Liver (tissue), 3 donors: Measurements from ENCODE around the gene ILDR2.

Experiments used
- EGR1 ChIP-seq, 2 donors: IDR thresholded peaks; 2 replicates each; pipeline ENCODE4 v1.6.1; 2016 to 2018; ENCODE audit warnings: antibody characterized with exemption in 2 of 2, low read depth in 2 of 2
- FOXA1 ChIP-seq: IDR thresholded peaks from 2 replicates; pipeline ENCODE4 v1.6.1; 2016; ENCODE audit warnings: antibody characterized with exemption
- GABPA ChIP-seq, 2 donors: IDR thresholded peaks in 1 of 2; conservative IDR thresholded peaks in 1 of 2; 2 replicates each; pipeline ENCODE4 v1.6.1; 2016; ENCODE audit warnings: antibody characterized with exemption in 2 of 2, mild to moderate bottlenecking in 1 of 2, moderate library complexity in 1 of 2
- JUND ChIP-seq, 2 donors: IDR thresholded peaks; 2 replicates each; pipeline ENCODE4 v1.6.1; 2016; ENCODE audit warnings: antibody characterized with exemption in 2 of 2
- NR2F2 ChIP-seq: IDR thresholded peaks from 2 replicates; pipeline ENCODE4 v1.6.1; 2016; ENCODE audit warnings: antibody characterized with exemption
- SP1 ChIP-seq: IDR thresholded peaks from 2 replicates; pipeline ENCODE4 v1.6.1; 2018; ENCODE audit warnings: antibody characterized with exemption, mild to moderate bottlenecking
- YY1 ChIP-seq: IDR thresholded peaks from 2 replicates; pipeline ENCODE4 v1.6.1; 2016; ENCODE audit warnings: antibody characterized with exemption, mild to moderate bottlenecking
- TF ChIP-seq, protein P1 (sequence below): fragments of 150-350 bp; IDR thresholded peaks from 2 replicates; pipeline ENCODE4 v1.5.1; 2017; ENCODE audit warnings: improper control_type of control experiment, low read depth, low read length; ENCODE audit not compliant: missing input control
- TF ChIP-seq, protein P2 (sequence below): IDR thresholded peaks from 2 replicates; pipeline ENCODE4 v1.6.1; 2016; ENCODE audit warnings: antibody characterized with exemption
- TF ChIP-seq, protein P3 (sequence below): IDR thresholded peaks from 2 replicates; pipeline ENCODE4 v1.6.1; 2016; ENCODE audit warnings: antibody characterized with exemption
- TF ChIP-seq, protein P4 (sequence below): IDR thresholded peaks from 2 replicates; pipeline ENCODE4 v1.6.1; 2016; ENCODE audit warnings: antibody characterized with exemption, mild to moderate bottlenecking
- TF ChIP-seq, protein P5 (sequence below): IDR thresholded peaks from 2 replicates; pipeline ENCODE4 v1.6.1; 2016; ENCODE audit warnings: antibody characterized with exemption
- donor health status: healthy.
- donor health status: healthy.

- TF ChIP-seq, protein P1, sequence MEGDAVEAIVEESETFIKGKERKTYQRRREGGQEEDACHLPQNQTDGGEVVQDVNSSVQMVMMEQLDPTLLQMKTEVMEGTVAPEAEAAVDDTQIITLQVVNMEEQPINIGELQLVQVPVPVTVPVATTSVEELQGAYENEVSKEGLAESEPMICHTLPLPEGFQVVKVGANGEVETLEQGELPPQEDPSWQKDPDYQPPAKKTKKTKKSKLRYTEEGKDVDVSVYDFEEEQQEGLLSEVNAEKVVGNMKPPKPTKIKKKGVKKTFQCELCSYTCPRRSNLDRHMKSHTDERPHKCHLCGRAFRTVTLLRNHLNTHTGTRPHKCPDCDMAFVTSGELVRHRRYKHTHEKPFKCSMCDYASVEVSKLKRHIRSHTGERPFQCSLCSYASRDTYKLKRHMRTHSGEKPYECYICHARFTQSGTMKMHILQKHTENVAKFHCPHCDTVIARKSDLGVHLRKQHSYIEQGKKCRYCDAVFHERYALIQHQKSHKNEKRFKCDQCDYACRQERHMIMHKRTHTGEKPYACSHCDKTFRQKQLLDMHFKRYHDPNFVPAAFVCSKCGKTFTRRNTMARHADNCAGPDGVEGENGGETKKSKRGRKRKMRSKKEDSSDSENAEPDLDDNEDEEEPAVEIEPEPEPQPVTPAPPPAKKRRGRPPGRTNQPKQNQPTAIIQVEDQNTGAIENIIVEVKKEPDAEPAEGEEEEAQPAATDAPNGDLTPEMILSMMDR: no peak
- TF ChIP-seq NR2F2 (no peak), EGR1 (IDR thresholded peaks at IDR 0.05; ENCODE audit: low read depth in 2 of 2) (no peak), JUND (IDR thresholded peaks at IDR 0.05) (no peak), SP1 (no peak), YY1 (no peak), GABPA (IDR thresholded peaks at IDR 0.05 in 1 of 2, conservative IDR thresholded peaks at IDR 0.05 in 1 of 2) (no peak), FOXA1 (no peak)
- TF ChIP-seq, protein P2, sequence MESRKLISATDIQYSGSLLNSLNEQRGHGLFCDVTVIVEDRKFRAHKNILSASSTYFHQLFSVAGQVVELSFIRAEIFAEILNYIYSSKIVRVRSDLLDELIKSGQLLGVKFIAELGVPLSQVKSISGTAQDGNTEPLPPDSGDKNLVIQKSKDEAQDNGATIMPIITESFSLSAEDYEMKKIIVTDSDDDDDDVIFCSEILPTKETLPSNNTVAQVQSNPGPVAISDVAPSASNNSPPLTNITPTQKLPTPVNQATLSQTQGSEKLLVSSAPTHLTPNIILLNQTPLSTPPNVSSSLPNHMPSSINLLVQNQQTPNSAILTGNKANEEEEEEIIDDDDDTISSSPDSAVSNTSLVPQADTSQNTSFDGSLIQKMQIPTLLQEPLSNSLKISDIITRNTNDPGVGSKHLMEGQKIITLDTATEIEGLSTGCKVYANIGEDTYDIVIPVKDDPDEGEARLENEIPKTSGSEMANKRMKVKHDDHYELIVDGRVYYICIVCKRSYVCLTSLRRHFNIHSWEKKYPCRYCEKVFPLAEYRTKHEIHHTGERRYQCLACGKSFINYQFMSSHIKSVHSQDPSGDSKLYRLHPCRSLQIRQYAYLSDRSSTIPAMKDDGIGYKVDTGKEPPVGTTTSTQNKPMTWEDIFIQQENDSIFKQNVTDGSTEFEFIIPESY: no peak
- TF ChIP-seq, protein P3, sequence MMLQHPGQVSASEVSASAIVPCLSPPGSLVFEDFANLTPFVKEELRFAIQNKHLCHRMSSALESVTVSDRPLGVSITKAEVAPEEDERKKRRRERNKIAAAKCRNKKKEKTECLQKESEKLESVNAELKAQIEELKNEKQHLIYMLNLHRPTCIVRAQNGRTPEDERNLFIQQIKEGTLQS: no peak
- TF ChIP-seq, protein P4, sequence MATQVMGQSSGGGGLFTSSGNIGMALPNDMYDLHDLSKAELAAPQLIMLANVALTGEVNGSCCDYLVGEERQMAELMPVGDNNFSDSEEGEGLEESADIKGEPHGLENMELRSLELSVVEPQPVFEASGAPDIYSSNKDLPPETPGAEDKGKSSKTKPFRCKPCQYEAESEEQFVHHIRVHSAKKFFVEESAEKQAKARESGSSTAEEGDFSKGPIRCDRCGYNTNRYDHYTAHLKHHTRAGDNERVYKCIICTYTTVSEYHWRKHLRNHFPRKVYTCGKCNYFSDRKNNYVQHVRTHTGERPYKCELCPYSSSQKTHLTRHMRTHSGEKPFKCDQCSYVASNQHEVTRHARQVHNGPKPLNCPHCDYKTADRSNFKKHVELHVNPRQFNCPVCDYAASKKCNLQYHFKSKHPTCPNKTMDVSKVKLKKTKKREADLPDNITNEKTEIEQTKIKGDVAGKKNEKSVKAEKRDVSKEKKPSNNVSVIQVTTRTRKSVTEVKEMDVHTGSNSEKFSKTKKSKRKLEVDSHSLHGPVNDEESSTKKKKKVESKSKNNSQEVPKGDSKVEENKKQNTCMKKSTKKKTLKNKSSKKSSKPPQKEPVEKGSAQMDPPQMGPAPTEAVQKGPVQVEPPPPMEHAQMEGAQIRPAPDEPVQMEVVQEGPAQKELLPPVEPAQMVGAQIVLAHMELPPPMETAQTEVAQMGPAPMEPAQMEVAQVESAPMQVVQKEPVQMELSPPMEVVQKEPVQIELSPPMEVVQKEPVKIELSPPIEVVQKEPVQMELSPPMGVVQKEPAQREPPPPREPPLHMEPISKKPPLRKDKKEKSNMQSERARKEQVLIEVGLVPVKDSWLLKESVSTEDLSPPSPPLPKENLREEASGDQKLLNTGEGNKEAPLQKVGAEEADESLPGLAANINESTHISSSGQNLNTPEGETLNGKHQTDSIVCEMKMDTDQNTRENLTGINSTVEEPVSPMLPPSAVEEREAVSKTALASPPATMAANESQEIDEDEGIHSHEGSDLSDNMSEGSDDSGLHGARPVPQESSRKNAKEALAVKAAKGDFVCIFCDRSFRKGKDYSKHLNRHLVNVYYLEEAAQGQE: no peak
- TF ChIP-seq, protein P5, sequence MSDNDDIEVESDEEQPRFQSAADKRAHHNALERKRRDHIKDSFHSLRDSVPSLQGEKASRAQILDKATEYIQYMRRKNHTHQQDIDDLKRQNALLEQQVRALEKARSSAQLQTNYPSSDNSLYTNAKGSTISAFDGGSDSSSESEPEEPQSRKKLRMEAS: no peak
Observed at GRCh38 chr1:167022384-167022783, 47.0 kb upstream of the ILDR2 start.
